Mucosa of rectum (tissue), 2 donors: ENCODE data around the gene TOX2.

Experiments used
- H3K27ac ChIP-seq, 2 donors: one replicate each; pipeline ENCODE4 v1.7.0; 2013; ENCODE audit warnings: inconsistent platforms in 2 of 2, low read depth in 2 of 2, low read length in 2 of 2
- H3K27me3 ChIP-seq, 2 donors: one replicate each; pipeline ENCODE4 v1.7.0; 2013; ENCODE audit warnings: low read length in 2 of 2; ENCODE audit not compliant: control insufficient read depth in 2 of 2, insufficient read depth in 2 of 2
- H3K36me3 ChIP-seq, 2 donors: one replicate each; pipeline ENCODE4 v1.7.0; 2013; ENCODE audit warnings: low read length in 2 of 2; ENCODE audit not compliant: control insufficient read depth in 2 of 2, insufficient read depth in 2 of 2
- H3K4me1 ChIP-seq, 2 donors: one replicate each; pipeline ENCODE4 v1.7.0; 2013; ENCODE audit warnings: low read length in 2 of 2, mild to moderate bottlenecking in 1 of 2; ENCODE audit not compliant: control insufficient read depth in 2 of 2, insufficient read depth in 2 of 2
- H3K4me3 ChIP-seq, 2 donors: one replicate each; pipeline ENCODE4 v1.7.0; 2013; ENCODE audit warnings: low read length in 2 of 2
- H3K9ac ChIP-seq, 2 donors: one replicate each; pipeline ENCODE4 v1.7.0; 2013; ENCODE audit warnings: low read length in 2 of 2, low read depth in 1 of 2, mild to moderate bottlenecking in 1 of 2
- H3K9me3 ChIP-seq, 2 donors: one replicate each; pipeline ENCODE4 v1.7.0; 2013; ENCODE audit warnings: low read length in 2 of 2; ENCODE audit not compliant: control insufficient read depth in 2 of 2
- donor health status: healthy.
- donor health status: Normal muscosa, but diverticular disease.

The TOX2 gene

GRCh38 chr20:44109951-44110361 lies 195.3 kb downstream of the TOX2 start:
- no peak overlapping the region for H3K27ac ChIP-seq
- H3K36me3 ChIP-seq = no peaks in the 10 kb centered on the region
- H3K9me3 ChIP-seq = no peaks in the 10 kb centered on the region
- no peak overlapping the region for H3K9ac ChIP-seq
- H3K4me1 ChIP-seq = no peaks in the 10 kb centered on the region
- peaks cover 3% of the 10 kb centered on the region in 2 donors for H3K27me3 ChIP-seq
- H3K4me3 ChIP-seq = no peak overlapping the region

GRCh38 chr20:44110816-44111568 lies 196.3 kb downstream of the TOX2 start:
- no peaks in the 10 kb centered on the region for H3K36me3 ChIP-seq
- H3K9ac ChIP-seq = no peak overlapping the region
- H3K9me3 ChIP-seq = no peaks in the 10 kb centered on the region
- H3K27ac ChIP-seq = no peak overlapping the region
- no peak overlapping the region for H3K4me3 ChIP-seq
- peaks cover 3% of the 10 kb centered on the region in 2 donors for H3K27me3 ChIP-seq
- H3K4me1 ChIP-seq = no peaks in the 10 kb centered on the region

GRCh38 chr20:44111712-44112335 lies 197.2 kb downstream of the TOX2 start:
- Histone ChIP-seq H3K4me1 (no peaks in the 10 kb centered on the region), H3K4me3 (no peak overlapping the region), H3K27me3 (peaks cover 3% of the 10 kb centered on the region in 2 donors), H3K9ac (no peak overlapping the region), H3K27ac (no peak overlapping the region), H3K36me3 (no peaks in the 10 kb centered on the region), H3K9me3 (no peaks in the 10 kb centered on the region)

GRCh38 chr20:44112456-44112855 lies 197.8 kb downstream of the TOX2 start:
- no peak overlapping the region for H3K4me3 ChIP-seq
- no peaks in the 10 kb centered on the region for H3K9me3 ChIP-seq
- no peaks in the 10 kb centered on the region for H3K4me1 ChIP-seq
- H3K9ac ChIP-seq = no peak overlapping the region
- no peaks in the 10 kb centered on the region for H3K36me3 ChIP-seq
- peaks cover 3% of the 10 kb centered on the region in 2 donors for H3K27me3 ChIP-seq
- H3K27ac ChIP-seq = no peak overlapping the region

GRCh38 chr20:44112889-44113617 lies 198.4 kb downstream of the TOX2 start:
- Histone ChIP-seq H3K9me3 (no peaks in the 10 kb centered on the region), H3K4me1 (no peaks in the 10 kb centered on the region), H3K4me3 (no peak overlapping the region), H3K27me3 (peaks cover 3% of the 10 kb centered on the region in 2 donors), H3K27ac (no peak overlapping the region), H3K9ac (no peak overlapping the region), H3K36me3 (no peaks in the 10 kb centered on the region)

- no peaks in the 10 kb centered on the region for H3K36me3 ChIP-seq
- H3K27ac ChIP-seq = no peak overlapping the region
- no peaks in the 10 kb centered on the region for H3K9me3 ChIP-seq
- H3K4me1 ChIP-seq = no peaks in the 10 kb centered on the region
- no peak overlapping the region for H3K4me3 ChIP-seq
- no peak overlapping the region for H3K9ac ChIP-seq
- peaks cover 3 to 5% of the 10 kb centered on the region in 2 donors for H3K27me3 ChIP-seq
Observed at GRCh38 chr20:44113618-44114376, 199.1 kb downstream of the TOX2 start.

GRCh38 chr20:44115181-44115580 lies 200.5 kb downstream of the TOX2 start:
- Histone ChIP-seq H3K9me3 (no peaks in the 10 kb centered on the region), H3K27me3 (peaks cover 3 to 5% of the 10 kb centered on the region in 2 donors), H3K4me3 (no peak overlapping the region), H3K27ac (no peak overlapping the region), H3K4me1 (no peaks in the 10 kb centered on the region), H3K36me3 (no peaks in the 10 kb centered on the region), H3K9ac (no peak overlapping the region)

GRCh38 chr20:44115762-44116644 lies 201.4 kb downstream of the TOX2 start:
- H3K9ac ChIP-seq = no peak overlapping the region
- no peak overlapping the region for H3K27ac ChIP-seq
- H3K4me3 ChIP-seq = no peak overlapping the region
- no peaks in the 10 kb centered on the region for H3K4me1 ChIP-seq
- H3K36me3 ChIP-seq = no peaks in the 10 kb centered on the region
- H3K27me3 ChIP-seq = peaks cover 3 to 5% of the 10 kb centered on the region in 2 donors
- no peaks in the 10 kb centered on the region for H3K9me3 ChIP-seq
